LNCAP (cell line): ENCODE results near the gene BANP.

Experiments
- CTCF ChIP-seq: fragments of 450-650 bp; IDR thresholded peaks from 2 replicates; pipeline ENCODE4 v1.5.1; 2017; ENCODE audit warnings: mild to moderate bottlenecking

Gene BANP

DNA sequence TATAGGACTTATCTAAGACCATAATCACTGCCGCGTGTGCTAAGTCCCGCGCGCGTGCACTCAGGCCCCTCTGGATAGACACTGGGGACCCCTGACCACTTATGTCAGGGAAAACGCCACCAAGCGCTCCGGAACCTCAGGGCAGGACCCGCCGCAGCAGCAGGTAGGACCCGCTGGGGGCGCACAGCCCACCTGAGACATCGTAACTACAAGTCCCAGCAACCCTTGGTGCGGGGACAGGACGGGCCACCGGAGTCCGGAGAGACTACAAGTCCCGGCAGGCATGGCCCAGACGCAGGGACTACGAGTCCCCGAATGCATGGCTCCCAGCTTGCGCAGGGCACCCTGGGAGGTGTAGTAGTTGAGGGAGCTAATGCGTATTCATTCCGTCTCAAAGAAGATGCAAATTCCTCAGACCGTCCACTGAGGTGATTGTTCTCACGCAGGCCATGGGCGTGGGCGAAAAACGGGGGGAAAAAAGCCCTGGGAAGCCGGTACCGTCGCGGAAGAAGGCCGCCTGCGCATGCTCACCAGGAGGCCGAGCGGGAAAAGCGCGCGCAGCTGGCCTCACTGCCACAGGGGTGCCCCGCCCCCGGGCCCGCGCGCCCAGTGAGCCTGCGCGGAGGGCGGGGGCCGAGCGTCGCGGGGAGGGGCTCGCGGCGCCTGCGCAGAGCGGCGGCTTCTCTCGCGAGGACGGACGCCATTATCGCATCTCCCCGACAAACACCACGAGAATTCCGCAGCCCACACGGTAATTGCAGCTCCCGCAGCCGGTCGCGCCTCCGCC lies at the start of gene BANP:
TSS of gene BANP (plus strand) at position 670 of the 787 bp plus-strand sequence. CDS start 23,682 bp downstream, outside the sequence.
- peak; percentile 16; the same call in 1 of the 2 replicates for TF ChIP-seq CTCF

- TF ChIP-seq CTCF = peak; percentile 75
These were observed 41.9 kb upstream of the BANP start for GRCh38 chr16:87909203-87909935.

- TF ChIP-seq CTCF = no peak
These were observed 36.4 kb upstream of the BANP start for GRCh38 chr16:87914812-87915211.

DNA sequence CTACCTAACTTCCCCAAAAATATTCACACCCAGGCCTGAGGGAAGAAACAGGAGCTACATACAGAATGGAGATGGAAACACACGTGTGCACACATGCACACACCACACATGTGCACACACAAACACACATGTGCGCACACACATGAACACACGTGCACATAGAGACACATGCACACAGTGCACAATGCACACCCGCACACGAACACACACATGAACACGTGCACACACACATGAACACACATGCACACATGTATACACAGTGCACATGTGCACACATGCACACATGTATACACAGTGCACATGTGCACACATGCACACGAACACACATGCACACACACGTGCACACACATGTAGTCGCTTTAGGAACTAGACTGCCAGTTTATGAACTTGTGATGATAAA lies 33.7 kb upstream of the BANP start:
- no peak for TF ChIP-seq CTCF

- TF ChIP-seq CTCF = no peak
These were observed 32.9 kb upstream of the BANP start for GRCh38 chr16:87918338-87918737.

DNA sequence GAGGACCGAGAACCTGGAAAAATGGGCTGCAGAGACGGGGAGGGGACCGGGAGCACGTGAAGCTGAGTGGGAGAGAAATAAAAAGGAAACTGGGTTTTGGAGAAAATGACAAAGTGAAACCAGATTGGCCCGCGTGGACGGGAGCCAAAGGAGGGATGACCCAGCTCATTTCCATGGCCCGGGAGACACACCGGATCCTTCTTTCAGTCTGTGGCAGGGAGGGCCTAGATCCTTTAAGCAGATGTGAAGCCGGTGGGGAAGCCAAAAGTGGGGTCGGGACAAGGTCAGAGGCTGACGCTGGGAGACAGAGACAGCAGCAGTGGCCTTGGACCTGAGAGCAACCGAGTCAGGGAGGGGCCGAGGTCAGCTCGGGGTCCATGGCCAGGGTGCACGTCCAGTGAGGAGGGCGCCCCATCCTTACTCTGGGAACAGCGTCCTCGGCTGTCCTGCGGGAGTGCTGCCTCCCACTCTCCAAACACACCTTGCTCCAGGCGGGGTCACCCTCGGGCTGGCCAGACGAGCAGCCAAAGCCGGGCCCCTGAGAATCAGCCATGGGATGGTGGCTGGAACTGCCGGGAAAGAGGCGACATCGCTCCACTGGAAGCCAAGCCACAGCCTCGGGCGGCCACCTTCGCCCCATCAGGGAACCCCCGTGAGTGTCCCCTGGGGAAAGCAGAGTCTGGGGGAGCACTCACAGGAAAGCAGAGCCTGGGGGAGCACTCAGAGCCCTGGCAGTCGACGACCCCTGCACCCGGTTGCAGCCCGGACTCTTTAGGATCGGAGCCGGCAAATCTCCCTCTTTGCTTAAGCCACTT lies 32.2 kb upstream of the BANP start:
- no peak for TF ChIP-seq CTCF

DNA sequence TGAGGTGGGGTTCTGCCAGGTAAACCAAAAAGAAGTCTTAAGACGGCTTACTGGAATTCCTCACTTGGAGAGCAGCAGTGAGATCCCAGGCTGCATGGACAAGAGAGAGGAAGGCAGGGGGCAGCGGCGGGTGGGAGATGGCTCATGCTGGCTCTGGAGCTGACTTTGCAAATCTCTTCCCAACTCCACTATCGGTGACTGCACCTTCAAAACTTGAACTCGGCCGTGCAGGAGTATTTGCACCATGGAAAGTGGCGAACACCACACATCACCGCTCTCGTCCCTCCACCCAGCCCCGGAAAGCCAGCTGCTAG lies 31.6 kb upstream of the BANP start:
- no peak for TF ChIP-seq CTCF
